ENCODE measurements around the gene NOS1AP.

NOS1AP gene

DNA sequence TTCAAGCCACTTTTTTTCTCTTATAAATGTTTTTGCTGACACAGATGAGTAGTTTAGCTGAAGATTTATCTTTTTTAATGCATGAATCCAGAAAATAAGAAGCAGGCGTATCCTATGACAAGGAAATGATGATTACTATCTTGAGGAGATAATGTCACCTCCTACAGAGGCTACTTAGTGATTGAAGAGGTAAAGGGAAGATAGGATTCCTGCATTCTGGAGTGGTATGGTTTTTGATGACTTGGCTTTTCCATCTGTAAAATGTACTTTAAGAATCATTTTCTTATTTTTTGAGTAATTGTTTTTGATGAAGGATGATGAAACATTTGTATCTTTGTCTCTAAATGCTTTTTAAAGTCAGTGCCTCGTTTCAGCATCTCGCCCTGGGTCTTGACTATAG, 184.3 kb downstream of the NOS1AP start:
- no peaks in the 10 kb centered on the region for H3K27me3 ChIP-seq (ENCODE audit: control insufficient read depth, insufficient read depth, low read length)
- no peak overlapping the region for H3K4me3 ChIP-seq (ENCODE audit: low read depth, low read length)
- no peaks in the 10 kb centered on the region for H3K9me3 ChIP-seq (ENCODE audit: control insufficient read depth, insufficient read depth, low read length)
- no peaks in the 10 kb centered on the region for H3K36me3 ChIP-seq (ENCODE audit: control insufficient read depth, insufficient read depth, low read length)
- no peak overlapping the region for H3K9ac ChIP-seq (ENCODE audit: low read depth, low read length)
- no peak overlapping the region for H3K27ac ChIP-seq (ENCODE audit: low read depth, low read length)
- peaks cover 38% of the 10 kb centered on the region for H3K4me1 ChIP-seq (ENCODE audit: control insufficient read depth, insufficient read depth, low read length)

- no peak overlapping the region for H3K9ac ChIP-seq (ENCODE audit: low read depth, low read length)
- H3K4me3 ChIP-seq (ENCODE audit: low read depth, low read length): no peak overlapping the region
- no peaks in the 10 kb centered on the region for H3K27me3 ChIP-seq (ENCODE audit: control insufficient read depth, insufficient read depth, low read length)
- no peaks in the 10 kb centered on the region for H3K9me3 ChIP-seq (ENCODE audit: control insufficient read depth, insufficient read depth, low read length)
- H3K36me3 ChIP-seq (ENCODE audit: control insufficient read depth, insufficient read depth, low read length): no peaks in the 10 kb centered on the region
- H3K4me1 ChIP-seq (ENCODE audit: control insufficient read depth, insufficient read depth, low read length): peaks cover 14% of the 10 kb centered on the region
- H3K27ac ChIP-seq (ENCODE audit: low read depth, low read length): no peak overlapping the region
These were observed 186.8 kb downstream of the NOS1AP start for GRCh38 chr1:162256287-162256686.

GRCh38 chr1:162258394-162258793, 188.9 kb downstream of the NOS1AP start:
- no peak overlapping the region for H3K4me3 ChIP-seq (ENCODE audit: low read depth, low read length)
- no peaks in the 10 kb centered on the region for H3K9me3 ChIP-seq (ENCODE audit: control insufficient read depth, insufficient read depth, low read length)
- no peak overlapping the region for H3K27ac ChIP-seq (ENCODE audit: low read depth, low read length)
- H3K9ac ChIP-seq (ENCODE audit: low read depth, low read length): no peak overlapping the region
- no peaks in the 10 kb centered on the region for H3K27me3 ChIP-seq (ENCODE audit: control insufficient read depth, insufficient read depth, low read length)
- H3K36me3 ChIP-seq (ENCODE audit: control insufficient read depth, insufficient read depth, low read length): no peaks in the 10 kb centered on the region
- peaks cover 13% of the 10 kb centered on the region for H3K4me1 ChIP-seq (ENCODE audit: control insufficient read depth, insufficient read depth, low read length)

DNA sequence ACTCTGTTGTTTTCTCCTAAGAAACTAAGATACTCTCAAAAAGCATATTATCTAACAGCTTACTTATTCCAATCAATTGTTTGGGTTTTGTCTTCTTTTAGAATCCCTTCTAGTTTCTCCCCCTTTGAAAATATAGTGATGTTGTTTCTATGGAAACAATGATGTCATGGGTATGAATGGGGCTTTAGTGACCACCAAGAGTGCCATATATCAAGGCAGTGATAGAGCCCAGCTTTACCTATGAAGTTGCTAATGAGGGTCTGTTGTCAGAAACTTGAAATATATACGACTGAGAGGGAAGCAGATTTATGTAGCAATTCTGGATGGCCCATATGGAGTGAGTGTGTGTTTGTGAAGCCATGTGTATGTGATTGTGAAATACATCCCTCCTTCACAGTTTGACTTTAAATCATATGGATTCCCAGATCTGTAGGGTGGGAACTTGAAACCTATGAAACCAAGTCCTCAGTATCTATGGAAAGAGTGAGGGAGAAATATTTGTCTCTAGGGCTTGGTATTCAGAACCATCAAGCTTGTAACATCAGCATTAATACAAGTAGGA, 190.5 kb downstream of the NOS1AP start:
- no peak overlapping the region for H3K9ac ChIP-seq (ENCODE audit: low read depth, low read length)
- H3K9me3 ChIP-seq (ENCODE audit: control insufficient read depth, insufficient read depth, low read length): no peaks in the 10 kb centered on the region
- H3K27me3 ChIP-seq (ENCODE audit: control insufficient read depth, insufficient read depth, low read length): no peaks in the 10 kb centered on the region
- H3K4me1 ChIP-seq (ENCODE audit: control insufficient read depth, insufficient read depth, low read length): peaks cover 9% of the 10 kb centered on the region
- H3K36me3 ChIP-seq (ENCODE audit: control insufficient read depth, insufficient read depth, low read length): no peaks in the 10 kb centered on the region
- no peak overlapping the region for H3K4me3 ChIP-seq (ENCODE audit: low read depth, low read length)
- H3K27ac ChIP-seq (ENCODE audit: low read depth, low read length): no peak overlapping the region

DNA sequence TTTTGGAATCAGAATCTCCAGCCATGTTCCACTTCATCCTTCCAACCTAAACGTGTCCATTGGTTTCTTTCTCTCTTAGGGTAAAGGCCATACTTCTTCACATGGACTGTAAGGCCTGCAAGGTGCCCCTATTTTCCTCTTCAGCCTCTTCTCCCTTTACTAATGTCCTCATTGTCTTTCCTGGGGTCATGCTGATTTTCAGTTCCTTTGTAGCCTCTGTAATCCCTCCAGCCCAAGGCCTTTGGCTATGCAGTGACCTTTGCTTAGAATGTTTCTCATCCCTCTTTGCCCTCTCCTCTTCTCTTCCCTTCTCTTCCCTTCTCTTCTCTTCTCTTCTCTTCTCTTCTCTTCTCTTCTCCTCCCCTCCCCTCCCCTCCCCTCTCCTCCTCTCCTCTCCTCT, 194.6 kb downstream of the NOS1AP start:
- Histone ChIP-seq H3K9ac (ENCODE audit: low read depth, low read length) (no peak overlapping the region), H3K9me3 (ENCODE audit: control insufficient read depth, insufficient read depth, low read length) (no peaks in the 10 kb centered on the region), H3K27ac (ENCODE audit: low read depth, low read length) (no peak overlapping the region), H3K36me3 (ENCODE audit: control insufficient read depth, insufficient read depth, low read length) (no peaks in the 10 kb centered on the region), H3K4me1 (ENCODE audit: control insufficient read depth, insufficient read depth, low read length) (peaks cover 4% of the 10 kb centered on the region), H3K4me3 (ENCODE audit: low read depth, low read length) (no peak overlapping the region), H3K27me3 (ENCODE audit: control insufficient read depth, insufficient read depth, low read length) (no peaks in the 10 kb centered on the region)

DNA sequence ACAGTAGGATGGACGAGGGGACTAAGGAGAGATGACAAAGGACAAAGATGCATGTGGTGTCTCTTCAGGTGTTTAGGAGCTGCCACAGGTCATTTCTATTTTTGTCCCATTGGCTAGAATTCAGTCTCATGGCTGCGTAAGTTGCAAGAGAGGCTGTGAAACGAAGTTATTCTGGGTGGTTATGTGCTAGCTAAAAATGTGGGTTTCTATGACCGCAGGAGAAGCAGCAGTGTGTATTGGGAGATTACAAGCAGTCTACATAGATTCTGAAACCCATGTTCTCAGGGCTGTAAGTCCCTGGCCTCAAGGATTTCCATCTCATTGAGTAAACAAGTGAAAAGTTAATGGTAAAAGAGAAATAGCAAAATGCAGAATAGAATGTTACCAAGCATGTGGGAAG, 196.5 kb downstream of the NOS1AP start:
- no peak overlapping the region for H3K4me3 ChIP-seq (ENCODE audit: low read depth, low read length)
- H3K36me3 ChIP-seq (ENCODE audit: control insufficient read depth, insufficient read depth, low read length): no peaks in the 10 kb centered on the region
- no peak overlapping the region for H3K27ac ChIP-seq (ENCODE audit: low read depth, low read length)
- peaks cover 4% of the 10 kb centered on the region for H3K4me1 ChIP-seq (ENCODE audit: control insufficient read depth, insufficient read depth, low read length)
- H3K27me3 ChIP-seq (ENCODE audit: control insufficient read depth, insufficient read depth, low read length): no peaks in the 10 kb centered on the region
- H3K9ac ChIP-seq (ENCODE audit: low read depth, low read length): no peak overlapping the region
- no peaks in the 10 kb centered on the region for H3K9me3 ChIP-seq (ENCODE audit: control insufficient read depth, insufficient read depth, low read length)

DNA sequence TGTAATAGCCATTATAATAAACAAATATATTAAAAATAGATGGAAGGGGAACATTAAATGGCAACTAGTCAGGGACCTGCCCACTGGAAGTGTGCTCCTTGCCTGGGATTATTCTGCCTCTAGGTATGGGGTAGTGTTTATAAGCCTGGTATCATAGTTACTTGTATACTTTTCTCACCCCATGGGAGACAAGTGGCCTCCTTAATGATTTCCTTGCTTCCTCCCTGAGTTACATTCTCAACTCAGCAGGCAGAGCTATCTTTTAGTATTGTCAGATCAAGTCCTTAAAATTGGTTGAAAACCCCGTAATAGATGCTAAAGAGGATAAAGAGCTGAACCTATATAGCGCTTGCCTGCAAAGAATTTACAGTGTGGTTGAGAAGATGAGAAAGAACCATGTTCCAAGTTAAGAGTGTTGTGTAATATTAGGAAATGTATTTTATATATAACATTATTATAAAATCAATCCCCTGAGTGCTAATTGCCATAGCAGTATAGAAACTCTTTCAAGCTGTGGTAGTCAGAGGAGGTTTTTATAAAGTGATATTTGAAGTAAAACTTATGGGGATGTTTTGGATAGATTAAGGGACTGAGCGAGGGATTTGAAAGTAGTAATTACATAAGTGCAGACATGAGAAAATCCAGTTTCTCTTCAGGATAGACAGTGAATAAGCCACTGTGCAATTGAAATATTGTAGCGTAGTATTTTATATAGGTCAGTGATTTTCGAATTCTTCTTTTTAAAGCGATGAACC, 200.7 kb downstream of the NOS1AP start:
- Histone ChIP-seq H3K4me3 (ENCODE audit: low read depth, low read length) (no peak overlapping the region), H3K9ac (ENCODE audit: low read depth, low read length) (no peak overlapping the region), H3K27me3 (ENCODE audit: control insufficient read depth, insufficient read depth, low read length) (no peaks in the 10 kb centered on the region), H3K9me3 (ENCODE audit: control insufficient read depth, insufficient read depth, low read length) (no peaks in the 10 kb centered on the region), H3K27ac (ENCODE audit: low read depth, low read length) (no peak overlapping the region), H3K4me1 (ENCODE audit: control insufficient read depth, insufficient read depth, low read length) (no peaks in the 10 kb centered on the region), H3K36me3 (ENCODE audit: control insufficient read depth, insufficient read depth, low read length) (no peaks in the 10 kb centered on the region)

GRCh38 chr1:162271972-162272371, 202.5 kb downstream of the NOS1AP start:
- Histone ChIP-seq H3K27ac (ENCODE audit: low read depth, low read length) (no peak overlapping the region), H3K9me3 (ENCODE audit: control insufficient read depth, insufficient read depth, low read length) (no peaks in the 10 kb centered on the region), H3K27me3 (ENCODE audit: control insufficient read depth, insufficient read depth, low read length) (no peaks in the 10 kb centered on the region), H3K9ac (ENCODE audit: low read depth, low read length) (no peak overlapping the region), H3K4me3 (ENCODE audit: low read depth, low read length) (no peak overlapping the region), H3K4me1 (ENCODE audit: control insufficient read depth, insufficient read depth, low read length) (no peaks in the 10 kb centered on the region), H3K36me3 (ENCODE audit: control insufficient read depth, insufficient read depth, low read length) (no peaks in the 10 kb centered on the region)

DNA sequence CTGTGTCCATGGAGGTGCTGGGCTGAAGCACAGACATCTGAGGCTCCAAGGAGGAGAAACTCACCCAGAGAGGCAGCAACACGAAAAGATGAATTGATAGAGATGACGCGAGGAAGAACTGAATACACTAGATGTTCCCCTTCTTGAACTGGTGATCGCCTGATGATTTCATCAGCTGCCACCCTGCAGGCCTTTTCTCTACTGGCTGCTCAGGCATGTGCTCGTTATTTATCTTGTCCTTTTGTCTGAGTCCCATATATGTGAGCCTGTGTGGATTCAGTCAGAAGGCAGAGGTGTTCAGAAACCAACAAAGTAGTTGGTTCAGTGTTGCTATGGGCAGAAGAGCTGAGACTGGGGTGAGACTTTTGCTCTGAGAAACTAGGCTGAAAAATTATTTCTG, 202.9 kb downstream of the NOS1AP start:
- no peaks in the 10 kb centered on the region for H3K36me3 ChIP-seq (ENCODE audit: control insufficient read depth, insufficient read depth, low read length)
- H3K4me3 ChIP-seq (ENCODE audit: low read depth, low read length): no peak overlapping the region
- no peak overlapping the region for H3K9ac ChIP-seq (ENCODE audit: low read depth, low read length)
- H3K27me3 ChIP-seq (ENCODE audit: control insufficient read depth, insufficient read depth, low read length): no peaks in the 10 kb centered on the region
- H3K27ac ChIP-seq (ENCODE audit: low read depth, low read length): no peak overlapping the region
- no peaks in the 10 kb centered on the region for H3K4me1 ChIP-seq (ENCODE audit: control insufficient read depth, insufficient read depth, low read length)
- no peaks in the 10 kb centered on the region for H3K9me3 ChIP-seq (ENCODE audit: control insufficient read depth, insufficient read depth, low read length)

- Histone ChIP-seq H3K9ac (ENCODE audit: low read depth, low read length) (no peak overlapping the region), H3K27ac (ENCODE audit: low read depth, low read length) (no peak overlapping the region), H3K4me3 (ENCODE audit: low read depth, low read length) (no peak overlapping the region), H3K36me3 (ENCODE audit: control insufficient read depth, insufficient read depth, low read length) (no peaks in the 10 kb centered on the region), H3K27me3 (ENCODE audit: control insufficient read depth, insufficient read depth, low read length) (no peaks in the 10 kb centered on the region), H3K9me3 (ENCODE audit: control insufficient read depth, insufficient read depth, low read length) (no peaks in the 10 kb centered on the region), H3K4me1 (ENCODE audit: control insufficient read depth, insufficient read depth, low read length) (no peaks in the 10 kb centered on the region)
These were observed 206.2 kb downstream of the NOS1AP start for GRCh38 chr1:162275622-162276175.

- H3K9me3 ChIP-seq (ENCODE audit: control insufficient read depth, insufficient read depth, low read length): no peaks in the 10 kb centered on the region
- no peak overlapping the region for H3K4me3 ChIP-seq (ENCODE audit: low read depth, low read length)
- H3K27ac ChIP-seq (ENCODE audit: low read depth, low read length): no peak overlapping the region
- H3K36me3 ChIP-seq (ENCODE audit: control insufficient read depth, insufficient read depth, low read length): no peaks in the 10 kb centered on the region
- H3K4me1 ChIP-seq (ENCODE audit: control insufficient read depth, insufficient read depth, low read length): no peaks in the 10 kb centered on the region
- H3K9ac ChIP-seq (ENCODE audit: low read depth, low read length): no peak overlapping the region
- no peaks in the 10 kb centered on the region for H3K27me3 ChIP-seq (ENCODE audit: control insufficient read depth, insufficient read depth, low read length)
These were observed 207.0 kb downstream of the NOS1AP start for GRCh38 chr1:162276493-162276892.
